Endodermal cell (in vitro differentiated cells): Measurements from ENCODE around the gene TMEM131L. TPM values are rescaled to one million over a fixed set of nuclear protein-coding genes. Genes with fewer than 3 reads are reported as not detected.

ENCODE experiments used
- DNase-seq: peaks from one replicate; pipeline ENCODE4 v3.0.0-alpha.2; 2017
- H3K27ac ChIP-seq: 2 replicates; pipeline ENCODE4 v1.5.1; 2013; ENCODE audit warnings: mild to moderate bottlenecking, low read depth, low read length, moderate library complexity
- H3K27me3 ChIP-seq: 2 replicates; pipeline ENCODE4 v1.6.1; 2013; ENCODE audit warnings: mild to moderate bottlenecking, low read length, moderate library complexity; ENCODE audit not compliant: insufficient read depth, control insufficient read depth, poor library complexity, severe bottlenecking
- H3K36me3 ChIP-seq: 2 replicates; pipeline ENCODE4 v1.7.0; 2013; ENCODE audit warnings: mild to moderate bottlenecking, low read length, moderate library complexity; ENCODE audit not compliant: control insufficient read depth, insufficient read depth
- H3K4me1 ChIP-seq: one replicate; pipeline ENCODE4 v1.7.0; 2013; ENCODE audit warnings: low read length; ENCODE audit not compliant: control insufficient read depth, insufficient read depth
- H3K4me3 ChIP-seq: 2 replicates; pipeline ENCODE4 v1.5.1; 2013; ENCODE audit warnings: mild to moderate bottlenecking, low read length, moderate library complexity
- H3K9ac ChIP-seq: 2 replicates; pipeline ENCODE4 v1.6.1; 2013; ENCODE audit warnings: mild to moderate bottlenecking, low read length, moderate library complexity; ENCODE audit not compliant: poor library complexity, severe bottlenecking; ENCODE audit errors: extremely low read depth
- H3K9me3 ChIP-seq: 2 replicates; pipeline ENCODE4 v1.6.1; 2013; ENCODE audit warnings: mild to moderate bottlenecking, low read length, moderate library complexity; ENCODE audit not compliant: control insufficient read depth
- H3K27ac Mint-ChIP-seq: 2 replicates; pipeline ENCODE4 v1.8.0; 2020; ENCODE audit warnings: mixed read lengths
- H3K27me3 Mint-ChIP-seq: 2 replicates; pipeline ENCODE4 v1.8.0; 2021; ENCODE audit warnings: mild to moderate bottlenecking, mixed read lengths; ENCODE audit not compliant: insufficient read depth
- H3K36me3 Mint-ChIP-seq: 2 replicates; pipeline ENCODE4 v1.8.0; 2020; ENCODE audit warnings: low read depth, mixed read lengths
- H3K4me1 Mint-ChIP-seq: 2 replicates; pipeline ENCODE4 v1.8.0; 2020; ENCODE audit warnings: mixed read lengths
- H3K4me3 Mint-ChIP-seq: 2 replicates; pipeline ENCODE4 v1.8.0; 2020; ENCODE audit warnings: mild to moderate bottlenecking, moderate library complexity, mixed read lengths
- H3K9me3 Mint-ChIP-seq: 2 replicates; pipeline ENCODE4 v1.8.0; 2020; ENCODE audit warnings: mild to moderate bottlenecking, mixed read lengths
- whole genome bisulfite sequencing, 2 experiments: methylation state at CpG; one replicate each; pipeline versions ENCODE4 v1.1.5 to v1.1.7; 2013; ENCODE audit warnings: missing lambda C conversion rate in 2 of 2, mixed read lengths in 1 of 2; ENCODE audit not compliant: insufficient coverage in 1 of 2, insufficient read length in 1 of 2; 5-methylcytosine and 5-hydroxymethylcytosine counted together
- total RNA-seq, 2 donors: library from RNA; stranded (reverse); fragmentation: NEBNext Ultra II Directional in 1 of 2; extraction: Animal tissue kit (Norgen Biotek cat#: 25700) in 1 of 2; gene quantifications; 2 replicates in 1 of 2; 3 replicates in 1 of 2; pipeline ENCODE4 v1.2.1, GENCODE V29; 2021
- TF ChIP-seq, protein P1 (sequence below): fragments of 200-600 bp; sonication (generic); conservative IDR thresholded peaks from 2 replicates; pipeline ENCODE4 v1.5.0; 2021; ENCODE audit warnings: antibody characterized with exemption, mild to moderate bottlenecking

TMEM131L gene
- total RNA-seq, 2 donors from 2014 or later = 6.2 to 10.8 TPM

DNA sequence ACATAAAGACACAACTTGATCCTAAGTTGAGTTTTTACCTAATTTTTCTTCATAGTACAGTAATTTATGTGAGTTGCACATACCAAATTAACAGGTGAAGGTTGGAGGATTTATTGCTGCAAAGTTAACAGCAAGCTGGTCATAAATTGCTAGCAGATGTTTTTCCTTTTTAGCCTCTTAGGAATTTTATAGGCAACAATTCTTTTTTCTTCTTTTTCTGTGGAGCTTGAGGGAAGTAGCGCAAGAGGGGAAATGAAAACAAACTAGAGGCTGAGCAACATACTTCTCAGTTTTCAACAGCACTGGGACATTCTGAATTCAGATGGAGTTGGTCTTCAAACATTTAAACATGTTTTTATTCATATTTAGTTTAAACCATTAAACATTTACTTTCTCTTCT, 154.2 kb downstream of the TMEM131L start:
- no peaks in the 10 kb centered on the region for H3K4me1 ChIP-seq
- DNase-seq = no peak
- no peaks in the 10 kb centered on the region for H3K9me3 Mint-ChIP-seq
- H3K9ac ChIP-seq = no peak overlapping the region
- WGBS, 2 experiments = 100% methylated on average over 1 of the region's 1 CpG; no CpG with 5 or more reads in 1 of the 2 experiments
- peaks cover 19% of the 10 kb centered on the region for H3K36me3 Mint-ChIP-seq
- H3K27ac ChIP-seq = no peak overlapping the region
- no peak overlapping the region for H3K4me3 Mint-ChIP-seq
- peaks cover 5% of the 10 kb centered on the region for H3K36me3 ChIP-seq
- no peaks in the 10 kb centered on the region for H3K27me3 Mint-ChIP-seq
- TF ChIP-seq, protein P1, sequence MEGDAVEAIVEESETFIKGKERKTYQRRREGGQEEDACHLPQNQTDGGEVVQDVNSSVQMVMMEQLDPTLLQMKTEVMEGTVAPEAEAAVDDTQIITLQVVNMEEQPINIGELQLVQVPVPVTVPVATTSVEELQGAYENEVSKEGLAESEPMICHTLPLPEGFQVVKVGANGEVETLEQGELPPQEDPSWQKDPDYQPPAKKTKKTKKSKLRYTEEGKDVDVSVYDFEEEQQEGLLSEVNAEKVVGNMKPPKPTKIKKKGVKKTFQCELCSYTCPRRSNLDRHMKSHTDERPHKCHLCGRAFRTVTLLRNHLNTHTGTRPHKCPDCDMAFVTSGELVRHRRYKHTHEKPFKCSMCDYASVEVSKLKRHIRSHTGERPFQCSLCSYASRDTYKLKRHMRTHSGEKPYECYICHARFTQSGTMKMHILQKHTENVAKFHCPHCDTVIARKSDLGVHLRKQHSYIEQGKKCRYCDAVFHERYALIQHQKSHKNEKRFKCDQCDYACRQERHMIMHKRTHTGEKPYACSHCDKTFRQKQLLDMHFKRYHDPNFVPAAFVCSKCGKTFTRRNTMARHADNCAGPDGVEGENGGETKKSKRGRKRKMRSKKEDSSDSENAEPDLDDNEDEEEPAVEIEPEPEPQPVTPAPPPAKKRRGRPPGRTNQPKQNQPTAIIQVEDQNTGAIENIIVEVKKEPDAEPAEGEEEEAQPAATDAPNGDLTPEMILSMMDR = no peak
- peaks cover 11% of the 10 kb centered on the region for H3K4me1 Mint-ChIP-seq
- H3K4me3 ChIP-seq = no peak overlapping the region
- no peaks in the 10 kb centered on the region for H3K27me3 ChIP-seq
- no peak overlapping the region for H3K27ac Mint-ChIP-seq
- no peaks in the 10 kb centered on the region for H3K9me3 ChIP-seq

DNA sequence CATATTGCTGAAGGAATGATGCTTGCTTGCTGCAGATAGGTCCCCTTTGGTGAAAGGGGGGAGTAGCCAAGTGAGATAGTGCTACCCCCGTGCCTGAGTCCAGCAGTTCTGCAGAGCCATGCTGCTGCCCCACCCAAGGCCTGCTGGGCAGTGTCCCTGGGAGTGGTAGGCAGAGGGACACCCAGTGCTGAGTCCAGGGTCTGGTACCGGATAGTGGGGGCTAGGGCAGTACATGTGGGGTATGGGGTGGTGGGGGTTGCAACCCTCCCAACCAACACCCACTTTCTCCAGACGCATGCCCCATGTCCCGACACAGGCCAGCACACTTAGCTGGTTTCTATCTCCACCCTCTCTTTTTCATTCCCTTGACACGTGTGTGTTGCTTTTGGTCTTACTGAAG, 155.9 kb downstream of the TMEM131L start:
- H3K9me3 ChIP-seq = no peaks in the 10 kb centered on the region
- Mint-ChIP-seq H3K9me3 (no peaks in the 10 kb centered on the region), H3K36me3 (peaks cover 10% of the 10 kb centered on the region), H3K27me3 (no peaks in the 10 kb centered on the region), H3K4me1 (peaks cover 11% of the 10 kb centered on the region), H3K4me3 (no peak overlapping the region), H3K27ac (no peak overlapping the region)
- H3K4me3 ChIP-seq = no peak overlapping the region
- H3K9ac ChIP-seq = no peak overlapping the region
- TF ChIP-seq, protein P1 = no peak
- DNase-seq = no peak
- 91% methylated on average over 4 of the region's 5 CpGs; no CpG with 5 or more reads in 1 of the 2 experiments for WGBS, 2 experiments
- no peak overlapping the region for H3K27ac ChIP-seq
- peaks cover 10% of the 10 kb centered on the region for H3K36me3 ChIP-seq
- no peaks in the 10 kb centered on the region for H3K27me3 ChIP-seq
- H3K4me1 ChIP-seq = no peaks in the 10 kb centered on the region

DNA sequence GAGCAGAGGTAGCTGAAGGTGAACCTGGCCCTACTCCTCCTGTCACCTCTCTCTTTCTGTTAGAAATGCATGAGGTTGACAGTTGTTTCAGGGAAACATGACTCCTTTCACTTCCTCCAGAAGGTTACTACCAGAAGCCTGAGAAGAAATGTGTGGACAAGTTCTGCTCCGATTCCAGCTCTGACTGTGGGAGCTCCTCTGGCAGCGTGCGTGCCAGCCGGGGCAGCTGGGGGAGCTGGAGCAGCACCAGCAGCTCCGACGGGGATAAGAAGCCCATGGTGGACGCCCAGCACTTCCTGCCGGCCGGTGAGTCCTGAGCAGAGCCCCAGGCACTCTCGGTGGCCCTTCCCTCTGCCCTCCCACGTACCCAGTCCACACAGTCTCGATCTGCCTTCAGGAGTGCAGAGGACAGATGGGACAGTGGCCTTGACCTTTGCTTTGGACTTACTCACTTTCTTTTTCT, 156.6 kb downstream of the TMEM131L start:
- H3K4me3 Mint-ChIP-seq = no peak overlapping the region
- Histone ChIP-seq H3K4me1 (no peaks in the 10 kb centered on the region), H3K27ac (no peak overlapping the region), H3K36me3 (peaks cover 10% of the 10 kb centered on the region), H3K4me3 (no peak overlapping the region), H3K27me3 (no peaks in the 10 kb centered on the region), H3K9ac (no peak overlapping the region), H3K9me3 (no peaks in the 10 kb centered on the region)
- peaks cover 10% of the 10 kb centered on the region for H3K36me3 Mint-ChIP-seq
- no peaks in the 10 kb centered on the region for H3K27me3 Mint-ChIP-seq
- peaks cover 11% of the 10 kb centered on the region for H3K4me1 Mint-ChIP-seq
- H3K9me3 Mint-ChIP-seq = no peaks in the 10 kb centered on the region
- 87 to 94% methylated on average over 9 to 12 of the region's 12 CpGs for whole genome bisulfite sequencing, 2 experiments
- TF ChIP-seq, protein P1 = no peak
- H3K27ac Mint-ChIP-seq = no peak overlapping the region
- DNase-seq = no peak
